NCI-H2029 (cell line): ENCODE results near the gene NFKBIE.
"Not testable (repeated sequence)": the region's sequence is repeated elsewhere in the genome, so short reads cannot be mapped to it uniquely, and the experiment has no call there.

Source experiments
- DNase-seq: peaks from one replicate; lab custom pipeline; 2025; lab: John Stamatoyannopoulos, UW

NFKBIE gene

DNA sequence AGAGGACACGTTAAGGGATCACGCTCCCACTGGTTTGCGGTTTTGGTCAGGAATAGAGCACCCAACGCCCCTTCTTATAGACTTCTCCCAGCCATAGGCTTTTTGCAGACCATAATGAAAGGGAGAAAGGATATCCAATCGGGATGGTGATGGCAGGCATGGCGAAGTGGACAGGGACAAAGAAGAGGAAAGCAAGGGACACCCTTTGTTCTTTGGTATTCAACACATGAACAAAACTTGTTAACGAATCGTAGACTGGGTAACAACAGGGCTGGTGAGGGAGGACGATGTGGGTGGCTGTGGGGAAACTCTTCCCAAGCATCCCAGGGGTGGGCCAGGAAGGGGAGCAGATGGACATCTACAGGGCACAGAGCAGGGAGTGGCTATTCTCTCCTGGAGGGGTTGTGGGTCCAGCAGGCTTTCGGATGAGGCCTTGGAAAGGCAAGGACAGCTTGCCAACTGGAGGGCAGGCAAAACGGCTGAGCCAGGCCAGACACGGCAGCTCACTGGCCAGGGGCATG, 19.9 kb downstream of the NFKBIE start:
- no peak for DNase-seq

- DNase-seq, result no peak
Measured at GRCh38 chr6:44243345-44243744, 22.0 kb downstream of the NFKBIE start.

DNA sequence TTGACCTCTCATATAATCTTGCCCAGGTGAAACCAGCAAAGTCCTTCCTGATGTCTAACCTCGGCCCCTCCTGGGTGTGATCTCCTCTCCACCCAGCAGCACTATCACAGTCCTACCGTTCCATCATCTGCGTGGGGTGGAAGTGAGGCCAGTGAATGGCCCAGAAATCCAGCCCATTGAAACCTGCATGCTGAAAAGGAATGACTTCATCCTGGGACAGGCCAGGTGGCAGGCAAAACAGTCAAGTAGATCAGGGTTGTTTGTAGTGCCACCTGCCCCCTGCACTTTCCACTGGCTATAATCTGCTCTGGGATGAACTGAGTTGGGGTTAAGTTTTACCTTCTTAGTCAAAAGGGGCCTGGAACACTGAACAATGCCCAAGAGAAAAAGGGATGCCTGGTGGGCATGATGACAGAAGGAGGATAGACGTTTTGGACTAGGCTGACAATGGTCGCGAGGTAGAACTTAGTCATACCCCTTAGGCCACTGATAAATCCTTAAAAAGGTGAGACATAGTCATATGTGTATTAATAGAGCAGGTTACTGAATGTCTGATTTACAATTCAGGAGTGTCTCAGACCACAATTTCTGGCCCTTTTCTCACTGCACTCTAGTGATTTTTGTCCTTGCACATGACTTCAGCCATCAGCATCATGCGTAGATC, 26.5 kb downstream of the NFKBIE start:
- no peak for DNase-seq

GRCh38 chr6:44237813-44238433, 27.4 kb downstream of the NFKBIE start:
- DNase-seq, result peak; percentile 27

GRCh38 chr6:44237021-44237812, 28.1 kb downstream of the NFKBIE start:
- DNase-seq, result peak; percentile 84

DNA sequence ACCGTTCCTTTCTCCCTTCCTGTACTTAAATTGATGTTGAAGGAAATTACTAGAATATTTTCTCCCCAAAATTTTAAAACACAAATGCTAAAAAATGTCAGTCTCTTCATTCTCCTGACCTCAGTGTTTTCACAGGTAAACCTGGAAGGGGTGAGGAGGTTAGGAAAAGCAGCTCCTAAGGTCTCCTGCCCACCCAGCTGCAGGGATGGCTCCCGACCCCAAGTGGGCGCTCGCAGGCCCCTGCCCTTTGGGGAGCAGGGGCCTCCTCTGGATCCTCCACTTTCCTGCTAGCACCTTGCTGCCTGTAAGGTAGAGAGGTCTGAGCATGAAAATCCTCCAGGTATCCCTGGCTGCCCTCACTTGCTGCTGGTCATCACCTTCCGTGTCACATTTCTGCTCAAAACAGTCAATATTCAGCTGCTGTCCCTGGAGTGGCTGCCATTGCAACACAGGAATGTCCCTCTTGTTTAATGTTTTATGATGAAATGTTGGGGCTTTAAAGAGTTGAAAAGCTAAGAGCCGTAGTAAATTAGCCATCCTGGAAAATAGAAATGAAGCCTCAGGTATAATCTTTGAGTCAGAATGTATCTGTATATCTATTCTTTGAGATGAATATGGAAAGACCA, 29.3 kb downstream of the NFKBIE start:
- no peak for DNase-seq

GRCh38 chr6:44235269-44235668, 30.1 kb downstream of the NFKBIE start:
- no peak for DNase-seq

DNA sequence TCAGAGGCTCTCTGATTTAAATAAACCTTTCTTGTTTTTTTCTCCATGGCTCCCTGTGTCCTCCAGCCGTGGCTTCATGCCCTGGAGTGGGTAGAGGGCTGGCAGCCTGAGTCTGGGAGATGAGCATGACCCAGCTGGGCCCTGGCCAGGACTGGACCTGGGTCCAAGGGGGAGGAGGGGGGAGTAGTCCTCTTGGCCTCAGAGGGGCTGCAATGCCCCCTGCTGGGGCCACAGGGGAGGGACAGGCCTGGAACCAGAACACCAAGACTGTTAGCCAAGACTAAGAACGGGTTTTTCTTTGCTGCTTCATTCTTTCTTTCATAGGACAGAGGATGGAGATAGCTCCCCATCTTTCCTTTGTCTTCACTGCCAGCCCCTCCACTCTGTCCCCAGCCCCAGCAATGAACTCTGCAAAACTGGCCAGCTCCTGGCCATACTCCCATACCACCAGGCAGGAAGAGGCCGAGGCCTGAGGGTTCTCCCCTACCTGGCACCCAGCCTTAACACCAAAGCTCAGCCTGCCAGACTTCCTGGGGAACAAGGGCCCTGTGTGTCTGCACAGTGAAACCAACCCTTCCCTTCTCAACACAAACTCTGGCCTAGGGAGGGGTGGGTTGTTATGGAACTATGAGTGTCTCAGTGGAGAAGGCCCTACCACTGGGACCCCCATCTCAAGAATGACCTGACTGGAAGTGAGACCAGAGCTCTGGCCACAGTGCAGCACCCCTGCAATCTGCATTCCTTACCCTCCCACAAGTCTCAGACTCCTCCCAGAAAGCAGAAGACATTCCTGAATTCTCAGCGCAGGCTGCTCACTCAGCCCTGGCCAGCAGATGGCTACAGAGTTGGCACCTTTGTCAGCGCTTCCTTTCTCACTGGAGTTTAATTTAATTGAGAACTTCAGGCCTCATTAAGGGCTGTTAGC, 31.0 kb downstream of the NFKBIE start:
- peak; percentile 52 for DNase-seq

DNA sequence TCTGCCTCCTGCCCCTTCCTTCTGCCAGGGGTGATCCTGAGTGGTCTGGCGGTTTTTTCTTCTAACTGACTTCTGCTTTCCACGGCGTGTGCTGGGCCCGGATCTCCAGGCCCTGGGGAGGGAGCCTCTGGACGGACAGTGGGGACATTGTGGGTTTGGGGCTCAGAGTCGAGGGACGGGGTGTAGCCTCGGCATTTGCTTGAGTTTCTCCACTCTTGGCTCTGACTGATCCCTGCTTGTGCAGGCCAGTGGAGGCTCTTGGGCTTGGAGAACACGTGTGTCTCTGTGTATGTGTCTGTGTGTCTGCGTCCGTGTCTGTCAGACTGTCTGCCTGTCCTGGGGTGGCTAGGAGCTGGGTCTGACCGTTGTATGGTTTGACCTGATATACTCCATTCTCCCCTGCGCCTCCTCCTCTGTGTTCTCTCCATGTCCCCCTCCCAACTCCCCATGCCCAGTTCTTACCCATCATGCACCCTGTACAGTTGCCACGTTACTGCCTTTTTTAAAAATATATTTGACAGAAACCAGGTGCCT, 31.7 kb downstream of the NFKBIE start:
- no peak for DNase-seq

DNA sequence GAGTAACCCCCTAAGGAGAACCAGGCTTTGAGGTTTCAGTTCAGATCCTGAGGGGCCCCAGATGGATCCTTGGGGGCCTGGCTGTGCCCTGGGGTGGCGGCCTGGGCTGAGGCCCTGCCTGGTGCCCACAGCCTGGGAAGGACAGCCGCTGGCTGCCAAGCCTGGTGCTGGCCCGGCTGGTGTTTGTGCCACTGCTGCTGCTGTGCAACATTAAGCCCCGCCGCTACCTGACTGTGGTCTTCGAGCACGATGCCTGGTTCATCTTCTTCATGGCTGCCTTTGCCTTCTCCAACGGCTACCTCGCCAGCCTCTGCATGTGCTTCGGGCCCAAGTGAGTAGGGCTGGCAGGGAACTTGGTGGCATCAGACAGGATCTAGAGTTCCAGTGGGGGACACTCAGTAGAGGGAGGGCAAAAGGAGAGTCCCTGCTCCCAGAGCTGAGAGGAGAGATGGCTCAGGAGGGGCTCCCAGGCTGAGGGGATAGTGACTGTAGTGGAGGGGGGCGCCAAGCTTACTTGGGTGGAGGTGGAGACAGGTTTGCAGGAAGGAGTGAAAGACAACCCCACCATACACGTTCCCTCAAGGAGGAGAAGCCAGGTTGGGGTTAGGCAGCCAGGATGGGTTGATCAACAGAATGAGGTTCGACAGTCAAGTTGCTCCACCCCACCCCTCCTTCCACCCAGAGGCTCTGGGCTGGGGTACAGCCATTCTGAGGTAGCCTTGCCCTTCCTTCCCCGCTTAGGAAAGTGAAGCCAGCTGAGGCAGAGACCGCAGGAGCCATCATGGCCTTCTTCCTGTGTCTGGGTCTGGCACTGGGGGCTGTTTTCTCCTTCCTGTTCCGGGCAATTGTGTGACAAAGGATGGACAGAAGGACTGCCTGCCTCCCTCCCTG, 32.4 kb downstream of the NFKBIE start:
- no peak for DNase-seq

DNA sequence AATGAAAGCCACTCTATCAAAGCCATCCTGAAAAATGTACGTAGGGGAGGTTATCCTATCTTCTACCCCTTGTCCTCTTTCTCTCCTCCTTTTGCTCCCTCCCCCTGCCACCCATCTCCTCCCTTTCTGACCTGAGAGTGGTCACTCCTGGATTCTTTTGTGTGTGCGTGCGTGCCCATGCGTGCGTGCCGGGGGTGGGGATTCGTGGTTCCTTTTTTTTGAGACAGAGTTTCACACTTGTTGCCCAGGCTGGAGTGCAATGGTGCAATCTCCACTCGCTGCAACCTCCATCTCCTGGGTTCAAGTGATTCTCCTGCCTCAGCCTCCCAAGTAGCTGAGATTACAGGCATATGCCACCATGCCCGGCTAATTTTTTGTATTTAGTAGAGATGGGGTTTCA, 33.9 kb downstream of the NFKBIE start:
- DNase-seq, result not testable (repeated sequence)

GRCh38 chr6:44230034-44230675, 35.2 kb downstream of the NFKBIE start:
- no peak for DNase-seq

DNA sequence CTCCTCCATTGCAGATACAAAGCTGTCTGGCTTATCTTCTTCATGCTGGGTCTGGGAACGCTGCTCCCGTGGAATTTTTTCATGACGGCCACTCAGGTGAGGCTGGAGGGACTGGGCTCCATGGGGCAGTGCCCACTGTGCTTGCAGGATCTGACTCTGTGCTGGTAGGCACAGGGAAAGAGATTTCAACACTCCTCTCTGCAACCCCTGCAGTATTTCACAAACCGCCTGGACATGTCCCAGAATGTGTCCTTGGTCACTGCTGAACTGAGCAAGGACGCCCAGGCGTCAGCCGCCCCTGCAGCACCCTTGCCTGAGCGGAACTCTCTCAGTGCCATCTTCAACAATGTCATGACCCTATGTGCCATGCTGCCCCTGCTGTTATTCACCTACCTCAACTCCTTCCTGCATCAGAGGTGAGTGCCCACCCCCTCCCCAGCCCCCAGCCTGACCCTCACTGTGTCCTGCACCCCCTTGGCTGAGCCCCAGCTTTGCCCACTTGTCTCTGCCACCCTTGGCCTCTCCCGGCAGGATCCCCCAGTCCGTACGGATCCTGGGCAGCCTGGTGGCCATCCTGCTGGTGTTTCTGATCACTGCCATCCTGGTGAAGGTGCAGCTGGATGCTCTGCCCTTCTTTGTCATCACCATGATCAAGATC, 35.8 kb downstream of the NFKBIE start:
- DNase-seq, result no peak

DNA sequence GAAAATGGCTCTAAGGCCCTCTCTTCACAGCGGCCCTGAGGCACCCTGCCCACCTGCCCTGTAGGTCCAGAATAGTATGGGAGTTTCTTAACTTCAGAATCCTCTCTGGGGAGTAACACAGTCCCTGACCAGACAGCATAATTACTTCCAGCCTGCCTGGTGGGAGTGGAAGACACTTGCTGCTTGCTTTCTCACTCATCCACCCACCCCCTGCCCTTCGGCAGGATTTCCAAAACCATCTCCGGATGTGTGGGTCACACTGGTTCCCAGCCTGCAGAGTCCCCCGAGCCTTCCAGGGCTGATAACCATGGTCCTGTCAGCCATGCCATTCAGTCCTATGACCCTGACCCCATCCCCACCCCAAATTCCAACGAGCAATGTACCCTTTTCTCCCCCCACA, 36.5 kb downstream of the NFKBIE start:
- no peak for DNase-seq

- DNase-seq, result no peak
Measured at GRCh38 chr6:44228433-44228832, 36.9 kb downstream of the NFKBIE start.

DNA sequence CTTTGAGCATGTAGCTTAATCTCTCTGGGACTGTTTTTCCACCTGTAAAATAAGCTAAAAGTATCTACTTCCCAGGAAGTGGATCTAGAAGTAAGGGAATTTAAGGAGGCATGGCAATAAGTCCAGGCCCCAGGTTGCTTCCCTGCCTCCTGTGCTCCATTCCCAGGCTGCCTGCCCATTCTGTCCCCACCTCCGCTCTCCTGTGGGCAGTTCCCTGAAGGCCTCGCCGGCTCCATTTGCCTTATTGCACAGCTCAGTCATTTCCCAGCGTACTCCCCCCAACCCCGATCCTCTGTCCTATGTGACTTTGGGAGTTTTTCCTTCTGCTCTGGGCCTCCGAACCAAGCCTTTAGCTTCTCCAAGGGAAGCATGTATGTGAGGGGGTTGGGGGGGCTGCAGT, 37.3 kb downstream of the NFKBIE start:
- DNase-seq, result no peak

- DNase-seq, result no peak
Measured at GRCh38 chr6:44227148-44227793, 38.1 kb downstream of the NFKBIE start.

DNA sequence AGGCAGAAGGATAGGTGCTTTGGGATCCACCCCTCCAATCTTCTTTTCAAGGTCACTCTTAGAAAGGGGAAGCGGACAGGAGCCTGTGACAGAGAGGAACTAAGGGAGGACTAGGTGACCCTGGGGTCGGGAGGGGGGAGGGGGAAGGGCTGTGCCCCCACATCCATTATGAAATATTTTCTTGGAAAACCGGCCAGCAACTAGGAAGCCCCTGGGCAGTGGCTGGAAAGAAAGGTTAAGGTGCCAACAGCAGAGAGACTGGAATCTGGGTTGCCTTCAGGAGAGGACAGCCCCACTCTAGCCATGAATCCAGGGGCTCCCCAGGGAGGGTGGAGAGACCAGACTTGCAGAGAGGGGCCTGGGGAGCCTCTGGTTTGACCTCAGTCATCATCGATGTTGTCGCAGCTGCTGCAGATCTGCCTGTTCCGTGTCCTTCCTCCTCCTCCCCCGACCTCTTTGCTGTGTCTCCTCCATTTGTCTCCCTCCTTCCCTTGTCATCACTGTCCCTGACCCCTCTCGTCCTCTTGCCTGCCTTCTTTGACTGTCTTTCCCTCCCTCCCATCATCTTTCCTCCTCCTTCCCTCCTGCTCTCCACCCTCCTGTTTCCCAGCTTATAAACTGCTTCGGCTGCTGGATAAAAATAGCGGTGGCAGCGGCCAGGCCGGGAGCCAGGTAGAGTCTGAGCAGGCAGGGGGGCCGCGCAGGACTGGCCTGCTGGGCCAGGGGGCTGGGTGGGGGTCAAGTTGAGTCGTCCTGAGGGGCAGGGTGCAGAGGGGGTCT, 38.8 kb downstream of the NFKBIE start:
- DNase-seq, result no peak
